Panc1 (cell line): ENCODE results near the gene TMEM106A. TPM values are rescaled to one million over a fixed set of nuclear protein-coding genes. Genes with fewer than 3 reads are reported as not detected.
"Not testable (repeated sequence)": the region's sequence is repeated elsewhere in the genome, so short reads cannot be mapped to it uniquely, and the experiment has no call there.

ENCODE experiments used
- ATAC-seq: fragments of 200-7000 bp; cut with Tn5 transposase; 2 replicates; pipeline ENCODE4 v1.9.1; 2020; ENCODE audit warnings: mild to moderate bottlenecking, moderate library complexity
- BruUV-seq: library from RNA; stranded (reverse); fragments of 400-500 nt; replicated peaks from 2 replicates; lab custom pipeline; 2021; lab: Mats Ljungman, UMichigan
- CTCF ChIA-PET: fragments of 300-600 bp; sonication (Branson Sonifier 250); formaldehyde crosslinking; loops from one replicate; lab custom pipeline; 2022; ENCODE audit warnings: antibody characterized with exemption; lab: Charles Lee
- POLR2A ChIA-PET: fragments of 300-600 bp; sonication (Branson Sonifier 250); formaldehyde crosslinking; loops from one replicate; lab custom pipeline; 2022; ENCODE audit warnings: antibody characterized with exemption; lab: Charles Lee
- DNase-seq: peaks from one replicate; pipeline ENCODE4 v3.0.0-alpha.2; 2010; ENCODE audit warnings: low read depth, low spot score
- H3K27ac ChIP-seq: 2 replicates; pipeline ENCODE4 v1.5.1; 2011; ENCODE audit warnings: mild to moderate bottlenecking, low read length, inconsistent platforms
- H3K27me3 ChIP-seq: fragments of 200-500 bp; sonication (Bioruptor generic); 2 replicates; pipeline ENCODE4 v1.6.0; 2014; ENCODE audit warnings: low read length, inconsistent platforms; ENCODE audit not compliant: control insufficient read depth, insufficient read depth
- H3K36me3 ChIP-seq: fragments of 200-500 bp; sonication (Bioruptor generic); 2 replicates; pipeline ENCODE4 v1.5.1; 2014; ENCODE audit warnings: inconsistent platforms, mild to moderate bottlenecking, low read length, moderate library complexity; ENCODE audit not compliant: control insufficient read depth, insufficient read depth
- H3K4me1 ChIP-seq: 2 replicates; pipeline ENCODE4 v1.5.1; 2011; ENCODE audit warnings: inconsistent platforms, mild to moderate bottlenecking, low read length, moderate library complexity; ENCODE audit not compliant: control insufficient read depth, insufficient read depth
- H3K4me3 ChIP-seq, 2 experiments: 2 replicates each; pipeline ENCODE4 v1.5.1; 2011 to 2012; ENCODE audit warnings: low read depth in 2 of 2, low read length in 2 of 2, mild to moderate bottlenecking in 2 of 2, inconsistent platforms in 1 of 2, moderate library complexity in 1 of 2
- H3K9me3 ChIP-seq: fragments of 200-500 bp; sonication (Bioruptor generic); 2 replicates; pipeline ENCODE4 v1.5.1; 2014; ENCODE audit warnings: low read depth, mild to moderate bottlenecking, inconsistent platforms, low read length, moderate library complexity; ENCODE audit not compliant: control insufficient read depth, insufficient read depth
- in situ Hi-C: cut with HindIII; loops from 2 replicates; pipeline ENCODE4 v1.10.0; 2016; ENCODE audit warnings: low sequenced_read_pairs, low pct_unique_long_range_greater_than_20kb
- intact Hi-C: fragments of 100-400 bp; cut with micrococcal nuclease; formaldehyde crosslinking; loops from one replicate; pipeline ENCODE4 v1.10.0; 2022; ENCODE audit not compliant: unreplicated experiment
- total RNA-seq: library from RNA; stranded (reverse); gene quantifications from one replicate; pipeline ENCODE4 v1.2.1, GENCODE V29; 2021; ENCODE audit not compliant: unreplicated experiment

Gene TMEM106A
- total RNA-seq, 1 experiment from 2014 or later: 3.5 TPM

DNA sequence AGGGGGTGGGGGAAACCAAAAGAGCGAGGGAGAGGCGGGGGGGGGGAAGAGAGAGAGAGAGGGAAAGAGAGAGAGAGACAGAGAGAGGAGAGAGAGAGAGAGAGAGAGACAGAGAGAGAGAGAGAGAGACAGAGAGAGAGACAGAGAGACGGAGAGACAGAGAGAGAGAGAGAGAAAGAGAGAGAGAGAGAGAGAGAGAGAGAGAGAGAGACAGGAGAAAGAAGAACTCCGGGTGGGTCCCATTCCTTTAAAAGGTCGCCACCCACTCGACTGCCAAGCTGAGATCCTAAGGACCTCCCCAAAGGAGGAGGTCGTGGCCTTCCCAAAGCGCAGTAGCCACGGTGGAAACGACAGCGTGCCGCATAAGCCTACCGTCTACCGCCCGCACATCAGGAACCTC is 21.6 kb downstream of the TMEM106A start:
- POLR2A ChIA-PET, H3K4me1 ChIP-seq, H3K27me3 ChIP-seq: not testable (repeated sequence)

GRCh38 chr17:43233877-43234276 is 22.2 kb downstream of the TMEM106A start, which contains the start of gene RNU2-1:
Gene RNU2-1, minus strand, starts transcription at chr17:43233977.
- intact Hi-C loops, ATAC-seq, BruUV-seq: not testable (repeated sequence)

More for the DNA sequence above, 21.6 kb downstream of the TMEM106A start:
- in situ Hi-C loops, H3K9me3 ChIP-seq, BruUV-seq, intact Hi-C loops, H3K27ac ChIP-seq, H3K36me3 ChIP-seq, DNase-seq, ATAC-seq, H3K4me3 ChIP-seq, CTCF ChIA-PET: not testable (repeated sequence)

GRCh38 chr17:43239597-43239996 is 27.9 kb downstream of the TMEM106A start:
- POLR2A ChIA-PET, BruUV-seq, H3K9me3 ChIP-seq, H3K4me3 ChIP-seq, H3K4me1 ChIP-seq, in situ Hi-C loops, H3K27ac ChIP-seq, CTCF ChIA-PET, H3K27me3 ChIP-seq, DNase-seq, intact Hi-C loops, H3K36me3 ChIP-seq: not testable (repeated sequence)
- peak; percentile 63 for ATAC-seq

More at GRCh38 chr17:43233877-43234276, 22.2 kb downstream of the TMEM106A start, which contains the start of gene RNU2-1:
- POLR2A ChIA-PET, DNase-seq, H3K36me3 ChIP-seq, H3K27ac ChIP-seq, H3K27me3 ChIP-seq, H3K4me3 ChIP-seq, in situ Hi-C loops, H3K9me3 ChIP-seq, H3K4me1 ChIP-seq, CTCF ChIA-PET: not testable (repeated sequence)

DNA sequence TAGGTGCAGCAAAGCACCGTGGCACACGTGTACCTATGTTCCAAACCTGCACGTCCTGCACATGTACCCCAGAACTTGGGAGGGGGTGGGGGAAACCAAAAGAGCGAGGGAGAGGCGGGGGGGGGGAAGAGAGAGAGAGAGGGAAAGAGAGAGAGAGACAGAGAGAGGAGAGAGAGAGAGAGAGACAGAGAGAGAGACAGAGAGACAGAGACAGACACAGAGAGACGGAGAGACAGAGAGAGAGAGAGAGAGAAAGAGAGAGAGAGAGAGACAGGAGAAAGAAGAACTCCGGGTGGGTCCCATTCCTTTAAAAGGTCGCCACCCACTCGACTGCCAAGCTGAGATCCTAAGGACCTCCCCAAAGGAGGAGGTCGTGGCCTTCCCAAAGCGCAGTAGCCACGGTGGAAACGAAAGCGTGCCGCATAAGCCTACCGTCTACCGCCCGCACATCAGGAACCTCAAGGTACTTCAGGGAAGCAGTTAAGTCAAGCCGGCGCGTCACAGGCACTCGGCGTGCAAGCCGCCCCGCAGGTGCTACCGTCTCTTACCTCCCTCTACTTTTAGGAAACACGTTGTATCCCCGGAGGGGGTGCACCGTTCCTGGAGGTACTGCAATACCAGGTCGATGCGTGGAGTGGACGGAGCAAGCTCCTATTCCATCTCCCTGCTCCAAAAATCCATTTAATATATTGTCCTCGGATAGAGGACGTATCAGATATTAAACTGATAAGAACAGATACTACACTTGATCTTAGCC is 29.1 kb downstream of the TMEM106A start:
- in situ Hi-C loops, DNase-seq, BruUV-seq, H3K27ac ChIP-seq, intact Hi-C loops, POLR2A ChIA-PET, H3K36me3 ChIP-seq, H3K4me1 ChIP-seq, H3K9me3 ChIP-seq, H3K4me3 ChIP-seq, H3K27me3 ChIP-seq, CTCF ChIA-PET: not testable (repeated sequence)
- peak; percentile 63 for ATAC-seq

GRCh38 chr17:43246456-43246855 is 34.8 kb downstream of the TMEM106A start:
- H3K36me3 ChIP-seq, H3K27ac ChIP-seq, H3K4me3 ChIP-seq, H3K9me3 ChIP-seq, H3K4me1 ChIP-seq, in situ Hi-C loops, ATAC-seq, POLR2A ChIA-PET, DNase-seq, H3K27me3 ChIP-seq, intact Hi-C loops, CTCF ChIA-PET: not testable (repeated sequence)
- BruUV-seq: TSS peak; percentile 61

Other genes with a start within 250 kb of the TMEM106A start
- gene AARSD1, start 247.4 kb upstream of the TMEM106A start, total RNA-seq: 23.5 TPM
- gene PTGES3L, start 231.8 kb upstream of the TMEM106A start, total RNA-seq: 0.74 TPM
- 11.2 TPM for gene RUNDC1, start 231.3 kb upstream of the TMEM106A start, total RNA-seq
- gene RPL27, start 213.5 kb upstream of the TMEM106A start, total RNA-seq: 513 TPM
- 42.6 TPM for gene IFI35, start 205.1 kb upstream of the TMEM106A start, total RNA-seq
- 169 TPM for gene VAT1, start 189.5 kb upstream of the TMEM106A start, total RNA-seq
- 0.59 TPM for gene RND2, start 186.6 kb upstream of the TMEM106A start, total RNA-seq
- 29.9 TPM for gene BRCA1, start 86.5 kb upstream of the TMEM106A start, total RNA-seq
- 36.6 TPM for gene NBR1, start 40.7 kb upstream of the TMEM106A start, total RNA-seq
- gene CCDC200, start 16.7 kb downstream of the TMEM106A start, total RNA-seq: not detected
- gene RNU2-1, start 22.1 kb downstream of the TMEM106A start, total RNA-seq: 4,481 TPM
- 4.5 TPM for gene ARL4D, start 187.1 kb downstream of the TMEM106A start, total RNA-seq